Fibroblast of pulmonary artery (primary cell): ENCODE data around the gene NEBL.

Source experiments
- DNase-seq: peaks from one replicate; pipeline ENCODE4 v3.0.0-alpha.2; 2010; ENCODE audit warnings: low read depth
- H3K4me3 ChIP-seq: replicated peaks from 2 replicates; pipeline ENCODE4 v1.5.1; 2011; ENCODE audit warnings: low read depth, mild to moderate bottlenecking, control low read depth, low read length, moderate library complexity
- TF ChIP-seq, protein P1 (sequence below): IDR thresholded peaks from 2 replicates; pipeline ENCODE4 v1.5.1; 2011; ENCODE audit warnings: mild to moderate bottlenecking, control low read depth, low read length, inconsistent platforms; ENCODE audit errors: missing control alignments

NEBL gene

DNA sequence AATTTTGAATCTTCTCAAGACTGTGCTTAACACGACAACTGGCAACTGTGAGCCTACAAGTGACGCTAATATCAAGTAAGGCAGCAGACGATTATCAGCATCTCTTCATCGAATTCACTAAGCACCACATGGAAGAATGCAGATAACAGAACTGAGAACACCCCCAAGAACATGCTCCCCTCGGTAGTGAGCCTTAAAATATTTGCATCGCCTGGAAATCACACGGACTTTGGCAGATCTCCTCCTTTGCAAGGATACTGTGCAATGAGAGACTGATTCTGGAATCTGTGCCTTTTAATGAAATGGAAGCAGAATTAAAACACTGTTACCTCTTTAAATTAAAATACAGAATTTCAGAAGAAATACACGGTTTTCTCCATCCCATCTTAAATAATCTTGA lies 38.2 kb upstream of the NEBL start:
- no peak for DNase-seq
- H3K4me3 ChIP-seq = no peak overlapping the region
- TF ChIP-seq, protein P1, sequence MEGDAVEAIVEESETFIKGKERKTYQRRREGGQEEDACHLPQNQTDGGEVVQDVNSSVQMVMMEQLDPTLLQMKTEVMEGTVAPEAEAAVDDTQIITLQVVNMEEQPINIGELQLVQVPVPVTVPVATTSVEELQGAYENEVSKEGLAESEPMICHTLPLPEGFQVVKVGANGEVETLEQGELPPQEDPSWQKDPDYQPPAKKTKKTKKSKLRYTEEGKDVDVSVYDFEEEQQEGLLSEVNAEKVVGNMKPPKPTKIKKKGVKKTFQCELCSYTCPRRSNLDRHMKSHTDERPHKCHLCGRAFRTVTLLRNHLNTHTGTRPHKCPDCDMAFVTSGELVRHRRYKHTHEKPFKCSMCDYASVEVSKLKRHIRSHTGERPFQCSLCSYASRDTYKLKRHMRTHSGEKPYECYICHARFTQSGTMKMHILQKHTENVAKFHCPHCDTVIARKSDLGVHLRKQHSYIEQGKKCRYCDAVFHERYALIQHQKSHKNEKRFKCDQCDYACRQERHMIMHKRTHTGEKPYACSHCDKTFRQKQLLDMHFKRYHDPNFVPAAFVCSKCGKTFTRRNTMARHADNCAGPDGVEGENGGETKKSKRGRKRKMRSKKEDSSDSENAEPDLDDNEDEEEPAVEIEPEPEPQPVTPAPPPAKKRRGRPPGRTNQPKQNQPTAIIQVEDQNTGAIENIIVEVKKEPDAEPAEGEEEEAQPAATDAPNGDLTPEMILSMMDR = no peak

DNA sequence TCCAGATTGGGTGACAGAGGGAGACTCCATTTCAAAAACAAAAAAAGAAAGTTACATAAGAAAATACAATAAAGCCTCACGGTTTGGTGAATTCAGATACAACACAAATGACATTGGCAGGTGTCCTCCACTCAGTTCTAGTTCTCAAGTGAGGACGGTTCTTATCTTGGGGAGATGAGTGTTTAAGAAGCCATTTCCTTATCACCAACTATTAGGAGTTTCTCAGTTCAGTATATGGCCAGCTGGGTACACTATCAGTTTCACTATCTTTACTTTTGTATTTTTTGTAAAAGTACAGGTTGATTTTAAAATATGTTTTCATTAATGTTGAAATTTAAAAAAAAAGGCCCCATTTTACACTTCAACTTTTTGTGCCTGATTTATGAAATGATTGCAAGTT lies 36.6 kb upstream of the NEBL start:
- H3K4me3 ChIP-seq = no peak overlapping the region
- DNase-seq = no peak
- TF ChIP-seq, protein P1 = no peak

DNA sequence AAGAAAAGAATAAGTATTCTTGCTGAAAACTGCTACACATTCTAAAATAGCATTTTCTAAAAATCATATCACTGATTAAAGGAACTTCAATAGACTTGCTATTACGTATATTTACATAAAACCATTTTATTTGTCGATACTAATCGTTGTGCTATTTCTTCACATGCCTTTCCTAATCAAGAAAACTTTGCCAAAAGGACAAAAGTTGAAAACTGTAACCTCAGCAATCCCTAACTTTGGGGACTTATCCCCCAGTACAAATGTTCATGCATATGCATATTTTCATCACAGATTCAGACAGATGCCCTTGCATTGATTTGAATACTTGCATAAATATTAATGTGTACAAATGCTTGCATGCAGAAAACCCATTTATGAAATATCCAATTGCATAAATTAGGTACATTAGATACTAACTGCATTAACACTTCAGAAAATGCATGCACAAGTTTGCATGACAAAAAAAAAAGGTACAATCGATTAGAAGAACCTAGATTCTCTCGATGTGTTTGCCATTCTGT lies 35.6 kb upstream of the NEBL start:
- DNase-seq = no peak
- TF ChIP-seq, protein P1 = no peak
- H3K4me3 ChIP-seq = no peak overlapping the region

DNA sequence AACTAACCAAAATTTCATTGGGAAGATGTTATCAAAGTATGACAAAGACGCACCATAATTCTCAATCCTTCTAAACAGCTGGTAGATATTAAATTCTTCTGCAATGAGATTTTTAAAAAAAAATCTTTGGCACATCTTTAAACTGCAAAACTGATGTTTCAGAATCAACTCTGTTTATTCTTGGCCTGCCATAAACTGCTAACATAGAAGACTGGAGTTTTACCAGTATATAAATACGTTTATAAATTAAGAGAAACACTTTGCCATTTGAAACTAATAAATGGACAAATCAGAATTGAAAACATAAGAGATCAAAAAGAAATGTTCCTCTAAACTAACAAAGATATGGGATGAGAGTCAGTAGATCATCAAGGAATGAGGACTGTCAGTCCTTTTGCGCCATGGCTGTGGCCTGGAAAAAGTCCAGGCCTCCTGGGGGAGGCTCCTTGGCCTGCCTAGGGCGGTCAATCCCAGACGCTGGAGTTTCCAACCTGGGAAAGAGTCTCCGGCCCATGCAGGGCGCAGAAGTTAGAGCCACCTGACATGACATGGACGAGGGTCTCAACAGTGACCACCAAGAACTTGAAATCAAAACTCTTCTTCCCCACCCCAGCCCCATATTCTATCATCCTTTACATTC lies 34.2 kb upstream of the NEBL start:
- TF ChIP-seq, protein P1 = no peak
- H3K4me3 ChIP-seq = no peak overlapping the region
- DNase-seq = no peak

DNA sequence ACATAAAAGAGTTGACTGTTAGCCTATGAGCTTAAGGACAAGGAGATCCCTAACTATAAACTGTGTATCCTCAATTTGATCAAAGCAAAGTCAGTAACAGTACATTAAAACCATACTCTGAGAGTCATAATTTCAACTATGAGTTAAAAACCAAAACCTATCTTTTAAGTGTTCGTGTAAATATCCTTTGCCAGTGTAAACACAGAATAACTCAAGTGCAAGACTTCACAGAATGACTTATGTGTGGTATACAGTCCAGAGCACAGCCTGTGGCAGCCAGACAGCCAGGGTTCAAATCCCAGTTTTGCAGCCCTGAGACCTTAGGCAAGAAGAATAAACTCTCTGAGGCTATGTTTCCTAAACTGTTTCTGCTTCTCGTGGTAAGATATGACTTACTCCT lies 30.3 kb upstream of the NEBL start:
- TF ChIP-seq, protein P1 = no peak
- no peak overlapping the region for H3K4me3 ChIP-seq

DNA sequence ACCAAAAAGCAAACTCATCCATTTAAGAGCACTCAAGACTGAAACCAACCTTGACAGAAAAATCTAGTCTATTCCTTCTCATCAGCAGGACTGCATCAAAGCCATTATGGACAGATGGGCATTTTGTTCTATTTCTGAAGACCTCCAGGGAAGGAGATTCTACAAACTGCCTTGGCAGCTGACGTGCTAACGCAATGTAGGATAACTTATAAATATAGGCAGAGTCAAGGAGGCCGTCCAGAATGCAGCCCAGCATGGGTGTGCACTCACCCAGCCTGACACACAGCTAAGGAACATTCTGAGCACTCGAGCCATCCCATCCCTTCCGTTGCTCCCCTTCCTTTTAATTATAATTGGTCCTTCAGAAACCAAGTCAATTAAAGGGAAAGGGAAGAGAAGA lies 25.3 kb upstream of the NEBL start:
- TF ChIP-seq, protein P1 = no peak
- DNase-seq = no peak
- H3K4me3 ChIP-seq = no peak overlapping the region

More for the DNA sequence above, 30.3 kb upstream of the NEBL start:
- DNase-seq = no peak

DNA sequence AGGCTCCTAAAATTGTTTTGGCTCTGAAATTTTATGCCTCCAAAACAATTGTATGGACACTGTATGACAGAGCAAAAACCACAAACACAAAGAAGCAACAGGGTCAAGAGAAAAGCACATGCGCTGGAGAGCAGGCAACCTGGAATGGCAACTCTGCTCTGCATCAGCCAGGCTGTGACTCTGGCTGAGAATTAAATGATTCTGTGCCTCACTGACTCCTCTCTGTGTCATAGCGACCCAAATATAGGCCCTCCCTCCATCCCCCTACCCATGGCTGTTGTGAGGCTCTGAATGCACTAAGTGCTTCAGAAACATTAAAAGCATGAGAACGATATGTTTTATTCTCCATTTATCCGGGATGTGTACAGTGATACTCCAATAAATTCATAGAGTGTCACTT lies 24.9 kb upstream of the NEBL start:
- TF ChIP-seq, protein P1 = no peak
- DNase-seq = no peak
- no peak overlapping the region for H3K4me3 ChIP-seq
